NB4 (cell line): ENCODE results near the gene KDM6A.

Source experiments
- MYC ChIP-seq: IDR thresholded peaks from 2 replicates; pipeline ENCODE4 v1.6.1; 2011; ENCODE audit warnings: low read depth, low read length
- POLR2A ChIP-seq: IDR thresholded peaks from 2 replicates; pipeline ENCODE4 v1.6.1; 2011; ENCODE audit warnings: mild to moderate bottlenecking; ENCODE audit not compliant: insufficient read length; ENCODE audit errors: extremely low read depth
- TF ChIP-seq, protein P1 (sequence below): IDR thresholded peaks from one replicate; pipeline ENCODE4 v1.5.1; 2012; ENCODE audit warnings: low read depth, low read length
- TF ChIP-seq, protein P2 (sequence below): IDR thresholded peaks from 2 replicates; pipeline ENCODE4 v1.6.1; 2011; ENCODE audit warnings: low read depth, low read length

DNA sequence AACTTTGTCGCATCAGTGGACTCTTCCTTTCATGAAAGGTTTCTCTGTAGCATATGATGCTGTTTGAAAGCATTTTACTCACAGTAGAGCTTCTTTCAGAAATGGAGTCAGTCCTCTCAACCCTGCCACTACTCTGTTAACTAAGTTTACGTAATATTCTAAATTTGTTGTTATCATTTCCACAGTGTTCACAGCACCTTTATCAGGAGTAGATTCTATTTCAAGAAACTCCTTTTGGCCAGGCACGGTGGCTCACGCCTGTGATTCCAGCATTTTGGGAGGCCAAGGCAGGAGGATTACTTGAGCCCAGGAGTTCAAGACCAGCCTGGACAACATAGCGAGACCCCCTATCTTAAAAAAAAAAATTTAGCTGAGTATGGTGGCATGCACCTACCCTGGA, 90.0 kb downstream of the KDM6A start:
- TF ChIP-seq, protein P1, sequence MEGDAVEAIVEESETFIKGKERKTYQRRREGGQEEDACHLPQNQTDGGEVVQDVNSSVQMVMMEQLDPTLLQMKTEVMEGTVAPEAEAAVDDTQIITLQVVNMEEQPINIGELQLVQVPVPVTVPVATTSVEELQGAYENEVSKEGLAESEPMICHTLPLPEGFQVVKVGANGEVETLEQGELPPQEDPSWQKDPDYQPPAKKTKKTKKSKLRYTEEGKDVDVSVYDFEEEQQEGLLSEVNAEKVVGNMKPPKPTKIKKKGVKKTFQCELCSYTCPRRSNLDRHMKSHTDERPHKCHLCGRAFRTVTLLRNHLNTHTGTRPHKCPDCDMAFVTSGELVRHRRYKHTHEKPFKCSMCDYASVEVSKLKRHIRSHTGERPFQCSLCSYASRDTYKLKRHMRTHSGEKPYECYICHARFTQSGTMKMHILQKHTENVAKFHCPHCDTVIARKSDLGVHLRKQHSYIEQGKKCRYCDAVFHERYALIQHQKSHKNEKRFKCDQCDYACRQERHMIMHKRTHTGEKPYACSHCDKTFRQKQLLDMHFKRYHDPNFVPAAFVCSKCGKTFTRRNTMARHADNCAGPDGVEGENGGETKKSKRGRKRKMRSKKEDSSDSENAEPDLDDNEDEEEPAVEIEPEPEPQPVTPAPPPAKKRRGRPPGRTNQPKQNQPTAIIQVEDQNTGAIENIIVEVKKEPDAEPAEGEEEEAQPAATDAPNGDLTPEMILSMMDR: no peak
- TF ChIP-seq MYC: no peak
- no peak for TF ChIP-seq POLR2A
- TF ChIP-seq, protein P2, sequence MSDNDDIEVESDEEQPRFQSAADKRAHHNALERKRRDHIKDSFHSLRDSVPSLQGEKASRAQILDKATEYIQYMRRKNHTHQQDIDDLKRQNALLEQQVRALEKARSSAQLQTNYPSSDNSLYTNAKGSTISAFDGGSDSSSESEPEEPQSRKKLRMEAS: no peak
